Osteocyte (in vitro differentiated cells): ENCODE data around the gene IFNL3. TPM values are rescaled to one million over a fixed set of nuclear protein-coding genes. Genes with fewer than 3 reads are reported as not detected.
"Not testable (repeated sequence)": the region's sequence is repeated elsewhere in the genome, so short reads cannot be mapped to it uniquely, and the experiment has no call there.

Experiments
- DNase-seq: peaks from one replicate; pipeline ENCODE4 v3.0.0; 2021; ENCODE audit warnings: mixed read lengths; ENCODE audit not compliant: unreplicated experiment; ENCODE audit errors: extremely low spot score
- H3K27ac Mint-ChIP-seq: one replicate; pipeline ENCODE4 v1.8.0; 2021; ENCODE audit warnings: mild to moderate bottlenecking, mixed read lengths; ENCODE audit not compliant: unreplicated experiment
- H3K27me3 Mint-ChIP-seq: one replicate; pipeline ENCODE4 v1.8.0; 2021; ENCODE audit warnings: mixed read lengths; ENCODE audit not compliant: unreplicated experiment
- H3K36me3 Mint-ChIP-seq: one replicate; pipeline ENCODE4 v1.8.0; 2021; ENCODE audit warnings: mixed read lengths; ENCODE audit not compliant: unreplicated experiment
- H3K4me1 Mint-ChIP-seq: one replicate; pipeline ENCODE4 v1.8.0; 2021; ENCODE audit warnings: mixed read lengths; ENCODE audit not compliant: unreplicated experiment
- H3K4me3 Mint-ChIP-seq: one replicate; pipeline ENCODE4 v1.8.0; 2021; ENCODE audit warnings: mild to moderate bottlenecking, moderate library complexity, mixed read lengths; ENCODE audit not compliant: unreplicated experiment
- H3K9me3 Mint-ChIP-seq: one replicate; pipeline ENCODE4 v1.8.0; 2021; ENCODE audit warnings: mixed read lengths; ENCODE audit not compliant: unreplicated experiment
- CTCF ChIP-seq: fragments of 200-600 bp; sonication (generic); IDR thresholded peaks from 2 replicates; pipeline ENCODE4 v1.5.0; 2021; ENCODE audit warnings: antibody characterized with exemption, mild to moderate bottlenecking, moderate library complexity
- total RNA-seq: library from RNA; stranded (reverse); gene quantifications from 2 replicates; pipeline ENCODE4 v1.2.1, GENCODE V29; 2021

The IFNL3 gene
- total RNA-seq, 1 donor from 2014 or later: not detected

- Mint-ChIP-seq H3K9me3 (no peaks in the 10 kb centered on the region), H3K4me3 (no peak overlapping the region), H3K27me3 (peaks cover 58% of the 10 kb centered on the region), H3K4me1 (peaks cover 3% of the 10 kb centered on the region), H3K27ac (no peak overlapping the region), H3K36me3 (no peaks in the 10 kb centered on the region)
- DNase-seq: no peak
- no peak for TF ChIP-seq CTCF
Observed at GRCh38 chr19:39251081-39251480, 6.3 kb upstream of the IFNL3 start.

GRCh38 chr19:39248806-39249205 lies 4.0 kb upstream of the IFNL3 start, which contains the start of gene IFNL4:
Gene IFNL4, minus strand, starts transcription at chr19:39248856.
- Mint-ChIP-seq H3K36me3 (no peaks in the 10 kb centered on the region), H3K27ac (no peak within 1 kb of the TSS), H3K4me3 (no peak within 1 kb of the TSS), H3K9me3 (no peaks in the 10 kb centered on the region), H3K27me3 (peaks cover 48% of the 10 kb centered on the region), H3K4me1 (peaks cover 3% of the 10 kb centered on the region)
- DNase-seq: no peak
- TF ChIP-seq CTCF: no peak

- TF ChIP-seq CTCF: no peak
- no peaks in the 10 kb centered on the region for H3K36me3 Mint-ChIP-seq
- H3K9me3 Mint-ChIP-seq: no peaks in the 10 kb centered on the region
- H3K27me3 Mint-ChIP-seq: peaks cover 47% of the 10 kb centered on the region
- no peak overlapping the region for H3K27ac Mint-ChIP-seq
- DNase-seq: no peak
- peaks cover 3% of the 10 kb centered on the region for H3K4me1 Mint-ChIP-seq
- no peak overlapping the region for H3K4me3 Mint-ChIP-seq
Observed at GRCh38 chr19:39247701-39248664, 3.2 kb upstream of the IFNL3 start.

GRCh38 chr19:39246951-39247669 lies 2.3 kb upstream of the IFNL3 start:
- no peak for TF ChIP-seq CTCF
- DNase-seq: no peak
- H3K4me1 Mint-ChIP-seq: peaks cover 3% of the 10 kb centered on the region
- no peaks in the 10 kb centered on the region for H3K36me3 Mint-ChIP-seq
- no peak overlapping the region for H3K27ac Mint-ChIP-seq
- H3K27me3 Mint-ChIP-seq: peaks cover 38% of the 10 kb centered on the region
- H3K9me3 Mint-ChIP-seq: no peaks in the 10 kb centered on the region
- peak overlapping the region; percentile 22 for H3K4me3 Mint-ChIP-seq

GRCh38 chr19:39245166-39245565 lies 360 bp upstream of the IFNL3 start:
- not testable (repeated sequence) for H3K4me3 Mint-ChIP-seq, H3K27ac Mint-ChIP-seq, H3K36me3 Mint-ChIP-seq, H3K4me1 Mint-ChIP-seq, H3K9me3 Mint-ChIP-seq, DNase-seq
- peaks cover 29% of the 10 kb centered on the region for H3K27me3 Mint-ChIP-seq

- H3K4me1 Mint-ChIP-seq, H3K36me3 Mint-ChIP-seq, H3K9me3 Mint-ChIP-seq, DNase-seq, H3K27ac Mint-ChIP-seq, H3K4me3 Mint-ChIP-seq: not testable (repeated sequence)
- peaks cover 24% of the 10 kb centered on the region for H3K27me3 Mint-ChIP-seq
Observed at GRCh38 chr19:39243741-39244140, 1.1 kb downstream of the IFNL3 start.
